Stimulated activated CD8-positive, alpha-beta memory T cell treated with anti-CD3 and anti-CD28 coated beads, Interleukin-4, amount 100 ng/mL, for 4 hours (primary cell): ENCODE measurements around the gene AAGAB.

Experiments
- DNase-seq, 2 donors: peaks; one replicate each; pipeline ENCODE4 v3.0.0-alpha.2; 2020; ENCODE audit warnings: low read depth in 2 of 2, low spot score in 1 of 2

Gene AAGAB

GRCh38 chr15:67212684-67213367 is 41.6 kb downstream of the AAGAB start:
- DNase-seq = no peak

GRCh38 chr15:67210555-67211168 is 43.8 kb downstream of the AAGAB start:
- DNase-seq = no peak

- no peak for DNase-seq
These were observed 46.1 kb downstream of the AAGAB start for GRCh38 chr15:67208396-67208795.

GRCh38 chr15:67207555-67208207 is 46.8 kb downstream of the AAGAB start:
- no peak for DNase-seq

GRCh38 chr15:67202991-67203390 is 51.5 kb downstream of the AAGAB start:
- no peak for DNase-seq

GRCh38 chr15:67202091-67202490 is 52.4 kb downstream of the AAGAB start:
- no peak for DNase-seq

GRCh38 chr15:67201136-67201535 is 53.3 kb downstream of the AAGAB start:
- DNase-seq = no peak

- no peak for DNase-seq
These were observed 54.3 kb downstream of the AAGAB start for GRCh38 chr15:67199881-67200763.

GRCh38 chr15:67199391-67199790 is 55.1 kb downstream of the AAGAB start:
- DNase-seq = no peak

- no peak for DNase-seq
These were observed 56.2 kb downstream of the AAGAB start for GRCh38 chr15:67198157-67198754.

GRCh38 chr15:67197364-67197695 is 57.1 kb downstream of the AAGAB start:
- no peak for DNase-seq

GRCh38 chr15:67196672-67197363 is 57.6 kb downstream of the AAGAB start:
- DNase-seq = no peak

- DNase-seq = no peak
These were observed 58.2 kb downstream of the AAGAB start for GRCh38 chr15:67196222-67196621.

- no peak for DNase-seq
These were observed 59.2 kb downstream of the AAGAB start for GRCh38 chr15:67195305-67195704.

GRCh38 chr15:67194171-67195114 is 60.0 kb downstream of the AAGAB start:
- DNase-seq = no peak

- no peak for DNase-seq
These were observed 61.1 kb downstream of the AAGAB start for GRCh38 chr15:67193223-67193990.

- DNase-seq = no peak
These were observed 62.2 kb downstream of the AAGAB start for GRCh38 chr15:67192185-67192820.

- DNase-seq = no peak
These were observed 63.6 kb downstream of the AAGAB start for GRCh38 chr15:67190813-67191212.
